A549 (cell line): Measurements from ENCODE around the gene FAM50B. TPM values are rescaled to one million over a fixed set of nuclear protein-coding genes. Genes with fewer than 3 reads are reported as not detected.
"Not testable (repeated sequence)": the region's sequence is repeated elsewhere in the genome, so short reads cannot be mapped to it uniquely, and the experiment has no call there.

Source experiments
- ATAC-seq, 2 experiments: fragments of 200-7000 bp in 1 of 2; fragments of >200 bp in 1 of 2; cut with Nextera tagmentation in 1 of 2; cut with Tn5 transposase in 1 of 2; 3 replicates each; pipeline versions ENCODE4 v1.8.0 to v1.9.1; 2018 to 2020; ENCODE audit warnings: mild to moderate bottlenecking in 1 of 2, moderate library complexity in 1 of 2
- CTCF ChIA-PET: fragments of 300-600 bp; sonication (Branson Sonifier 250); formaldehyde crosslinking; extraction: SDS; loops from one replicate; lab custom pipeline; 2021; ENCODE audit warnings: antibody characterized with exemption, inconsistent platforms; lab: Yijun Ruan, JAX
- POLR2A ChIA-PET: fragments of 350-600 bp; formaldehyde crosslinking; extraction: SDS; loops from one replicate; lab custom pipeline; 2021; ENCODE audit warnings: antibody characterized with exemption, inconsistent platforms; lab: Yijun Ruan, JAX
- DNase-seq, 2 experiments: peaks; one replicate each; pipeline versions ENCODE4 v3.0.0 to v3.0.0-alpha.2; 2011 to 2016; ENCODE audit warnings: low read depth in 1 of 2, low spot score in 1 of 2
- FAIRE-seq: peaks from 2 replicates; lab custom pipeline; 2011; peaks lifted over from hg19 to GRCh38; lab: Jason Lieb, UNC
- H3K27ac ChIP-seq, 2 experiments: fragments of >200 bp; sonication (Bioruptor Twin); formaldehyde crosslinking; 3 replicates each; pipeline ENCODE4 v1.5.1; 2016 to 2017
- H3K4me1 ChIP-seq: fragments of >200 bp; sonication (Bioruptor Twin); formaldehyde crosslinking; 3 replicates; pipeline ENCODE4 v1.6.1; 2016
- H3K4me2 ChIP-seq: fragments of >200 bp; sonication (Bioruptor Twin); formaldehyde crosslinking; 3 replicates; pipeline ENCODE4 v1.6.1; 2016
- H3K4me3 ChIP-seq: fragments of >200 bp; sonication (Bioruptor Twin); formaldehyde crosslinking; 3 replicates; pipeline ENCODE4 v1.5.1; 2016
- H3K9me3 ChIP-seq: fragments of >200 bp; sonication (Bioruptor Twin); formaldehyde crosslinking; 3 replicates; pipeline ENCODE4 v1.6.1; 2016
- BHLHE40 ChIP-seq: IDR thresholded peaks from 2 replicates; pipeline ENCODE4 v1.6.1; 2012; ENCODE audit warnings: low read depth, low read length, inconsistent platforms
- CEBPB ChIP-seq, 2 experiments: fragments of >200 bp in 1 of 2; sonication (Bioruptor Twin) in 1 of 2; formaldehyde crosslinking in 1 of 2; IDR thresholded peaks; 2 replicates each; pipeline ENCODE4 v1.6.1; 2012 to 2016
- CHD2 ChIP-seq: fragments of 150-350 bp; IDR thresholded peaks from 2 replicates; pipeline ENCODE4 v1.6.1; 2014; ENCODE audit warnings: low read length; ENCODE audit not compliant: partially characterized antibody
- E2F6 ChIP-seq: IDR thresholded peaks from 2 replicates; pipeline ENCODE4 v1.6.1; 2012; ENCODE audit warnings: low read depth, borderline replicate concordance
- EHMT2 ChIP-seq: fragments of 200-600 bp; sonication (generic); IDR thresholded peaks from 2 replicates; pipeline ENCODE4 v1.6.1; 2016; ENCODE audit warnings: antibody characterized with exemption, low read depth, mild to moderate bottlenecking, moderate library complexity
- FOSL2 ChIP-seq, 2 experiments: fragments of 450-650 bp in 1 of 2; fragments of >200 bp in 1 of 2; sonication (Bioruptor Twin) in 1 of 2; formaldehyde crosslinking; IDR thresholded peaks; 2 replicates each; pipeline versions ENCODE4 v1.5.0 to v1.6.1; 2016 to 2020; ENCODE audit warnings: mild to moderate bottlenecking in 1 of 2, moderate library complexity in 1 of 2
- HOXB13 ChIP-seq: fragments of 250-450 bp; sonication (Bioruptor Pico); IDR thresholded peaks from 2 replicates; pipeline ENCODE4 v1.5.0; 2020; ENCODE audit warnings: low read depth, mild to moderate bottlenecking, moderate library complexity
- KDM1A ChIP-seq: fragments of 200-600 bp; sonication (generic); IDR thresholded peaks from 2 replicates; pipeline ENCODE4 v1.6.1; 2016; ENCODE audit warnings: low read depth, mild to moderate bottlenecking
- KDM5A ChIP-seq: fragments of 200-600 bp; sonication (generic); IDR thresholded peaks from 2 replicates; pipeline ENCODE4 v1.6.1; 2016; ENCODE audit warnings: antibody characterized with exemption, mild to moderate bottlenecking
- MAFK ChIP-seq: fragments of 450-650 bp; IDR thresholded peaks from 2 replicates; pipeline ENCODE4 v1.6.1; 2014; ENCODE audit not compliant: partially characterized antibody
- MAZ ChIP-seq: fragments of 150-350 bp; IDR thresholded peaks from 2 replicates; pipeline ENCODE4 v1.6.1; 2014; ENCODE audit warnings: antibody characterized with exemption, low read depth, low read length, borderline replicate concordance
- NFE2L2 ChIP-seq: fragments of 150-350 bp; conservative IDR thresholded peaks from 2 replicates; pipeline ENCODE4 v1.6.1; 2014; ENCODE audit warnings: low read length
- POLR2A ChIP-seq: IDR thresholded peaks from 2 replicates; pipeline ENCODE4 v1.6.1; 2012; ENCODE audit warnings: mild to moderate bottlenecking, low read length
- ZC3H11A ChIP-seq: fragments of 450-650 bp; IDR thresholded peaks from 2 replicates; pipeline ENCODE4 v1.6.1; 2014; ENCODE audit warnings: antibody characterized with exemption, mild to moderate bottlenecking
- ZNF302 ChIP-seq: fragments of 250-450 bp; sonication (Bioruptor Pico); IDR thresholded peaks from 2 replicates; pipeline ENCODE4 v1.9.0; 2021; ENCODE audit warnings: inconsistent platforms, mild to moderate bottlenecking, moderate library complexity
- ZSCAN20 ChIP-seq: fragments of 250-450 bp; sonication (Bioruptor Pico); IDR thresholded peaks from 2 replicates; pipeline ENCODE4 v1.8.0; 2022; ENCODE audit warnings: mild to moderate bottlenecking, moderate library complexity
- WGBS: methylation state at CpG from one replicate; pipeline ENCODE4 v1.1.6; 2017; ENCODE audit errors: missing lambda C conversion rate; 5-methylcytosine and 5-hydroxymethylcytosine counted together
- polyA plus RNA-seq, 4 experiments: library from polyadenylated mRNA; depleted of rRNA in 3 of 4; stranded (reverse); fragments of >200 nt; fragmentation: RNase III in 1 of 4; extraction: RNeasy Plus Mini Kit Qiagen cat#74134 plus additional on column Dnase treatment in 1 of 4; gene quantifications; 2 replicates in 3 of 4; 3 replicates in 1 of 4; pipeline ENCODE4 v1.2.3, GENCODE V29; 2011 to 2017
- TF ChIP-seq, protein P1 (sequence below): fragments of 150-350 bp; IDR thresholded peaks from 2 replicates; pipeline ENCODE4 v1.6.1; 2014; ENCODE audit warnings: low read depth, mild to moderate bottlenecking, low read length

FAM50B gene
- polyA plus RNA-seq, 2 of the 4 experiments (the other 2 are of a cell fraction) = 5.1 to 6.4 TPM

GRCh38 chr6:3862038-3862437 is 12.9 kb downstream of the FAM50B start (continued):
- TF ChIP-seq BHLHE40 (no peak), CHD2 (no peak)

DNA sequence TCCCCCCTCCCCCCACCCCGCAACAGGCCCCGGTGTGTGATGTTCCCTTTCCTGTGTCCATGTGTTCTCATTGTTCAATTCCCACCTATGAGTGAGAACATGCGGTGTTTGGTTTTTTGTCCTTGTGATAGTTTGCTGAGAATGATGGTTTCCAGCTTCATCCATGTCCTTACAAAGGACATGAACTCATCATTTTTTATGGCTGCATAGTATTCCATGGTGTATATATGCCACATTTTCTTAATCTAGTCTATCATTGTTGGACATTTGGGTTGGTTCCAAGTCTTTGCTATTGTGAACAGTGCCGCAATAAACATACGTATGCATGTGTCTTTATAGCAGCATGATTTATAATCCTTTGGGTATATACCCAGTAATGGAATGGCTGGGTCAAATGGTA is 14.1 kb downstream of the FAM50B start:
- WGBS = 95% methylated on average over 4 of the region's 5 CpGs
- H3K4me1 ChIP-seq, ATAC-seq, POLR2A ChIA-PET, FAIRE-seq, H3K27ac ChIP-seq, H3K4me3 ChIP-seq, H3K4me2 ChIP-seq, H3K9me3 ChIP-seq, DNase-seq: not testable (repeated sequence)
- CTCF ChIA-PET = interaction anchor here (2.8 kb wide), 1 partner anchor 14 kb away, joined by 19 read pairs; the partner anchor contains the start of gene FAM50B

DNA sequence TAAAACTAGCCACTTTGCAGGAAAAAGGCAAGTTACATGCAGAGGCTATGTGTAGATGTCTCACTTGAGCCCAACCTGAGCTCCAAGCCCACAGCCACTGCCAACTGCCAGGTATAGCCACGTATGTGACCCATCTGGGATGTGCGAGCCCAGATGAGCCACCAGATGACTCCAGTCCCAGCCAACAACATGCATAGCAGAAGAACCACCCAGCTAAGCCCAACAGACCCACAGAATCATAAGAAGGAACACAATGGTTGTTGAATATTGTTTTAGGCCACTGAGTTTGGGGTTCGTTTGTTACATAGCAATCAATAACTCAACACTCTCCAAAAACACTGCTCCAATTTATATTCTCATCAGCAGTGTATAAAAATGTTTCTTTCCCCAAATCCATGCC is 16.3 kb downstream of the FAM50B start:
- WGBS = 53% methylated on average over 1 of the region's 3 CpGs
- no peak for FAIRE-seq

GRCh38 chr6:3867641-3868502 is 18.7 kb downstream of the FAM50B start:
- WGBS = 91% methylated on average over 10 of the region's 10 CpGs
- no peak for ATAC-seq
- FAIRE-seq = no peak
- Histone ChIP-seq H3K4me3 (no peak overlapping the region), H3K4me2 (no peak overlapping the region), H3K4me1 (peaks cover 31% of the 10 kb centered on the region), H3K9me3 (no peaks in the 10 kb centered on the region), H3K27ac (peak overlapping the region; percentile 1 to 71; a peak in 5 of 6 replicates)
- ChIA-PET POLR2A (no interaction called here), CTCF (interaction anchor here (0.9 to 1.5 kb wide), 7 partner anchors 17 to 123 kb away, joined by 3 to 6 read pairs (median 3); partner anchors contain the start of gene FAM50B)
- TF ChIP-seq FOSL2 (IDR thresholded peaks at IDR 0.05) (no peak), FOSL2 (CRISPR knock-in tag; IDR thresholded peaks at IDR 0.05) (no peak), CHD2 (no peak), POLR2A (no peak), MAZ (no peak), EHMT2 (no peak), ZNF302 (CRISPR knock-in tag) (no peak), HOXB13 (CRISPR knock-in tag) (no peak)
- TF ChIP-seq, protein P1, sequence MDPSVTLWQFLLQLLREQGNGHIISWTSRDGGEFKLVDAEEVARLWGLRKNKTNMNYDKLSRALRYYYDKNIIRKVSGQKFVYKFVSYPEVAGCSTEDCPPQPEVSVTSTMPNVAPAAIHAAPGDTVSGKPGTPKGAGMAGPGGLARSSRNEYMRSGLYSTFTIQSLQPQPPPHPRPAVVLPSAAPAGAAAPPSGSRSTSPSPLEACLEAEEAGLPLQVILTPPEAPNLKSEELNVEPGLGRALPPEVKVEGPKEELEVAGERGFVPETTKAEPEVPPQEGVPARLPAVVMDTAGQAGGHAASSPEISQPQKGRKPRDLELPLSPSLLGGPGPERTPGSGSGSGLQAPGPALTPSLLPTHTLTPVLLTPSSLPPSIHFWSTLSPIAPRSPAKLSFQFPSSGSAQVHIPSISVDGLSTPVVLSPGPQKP = no peak
- DNase-seq = no peak

More for the DNA sequence above, 16.3 kb downstream of the FAM50B start:
- no peak for ATAC-seq
- ChIA-PET CTCF (no interaction called here), POLR2A (no interaction called here)
- no peaks in the 10 kb centered on the region for H3K9me3 ChIP-seq
- no peak for DNase-seq
- H3K27ac ChIP-seq = no peak overlapping the region
- TF ChIP-seq ZC3H11A = no peak
- TF ChIP-seq ZSCAN20 (CRISPR knock-in tag) = no peak
- no peak for TF ChIP-seq KDM5A
- TF ChIP-seq CEBPB (IDR thresholded peaks at IDR 0.05) = no peak
- TF ChIP-seq E2F6 = no peak
- TF ChIP-seq NFE2L2 = no peak
- no peak for TF ChIP-seq KDM1A
- TF ChIP-seq MAFK = no peak
- no peak overlapping the region for H3K4me3 ChIP-seq
- H3K4me2 ChIP-seq = no peak overlapping the region
- H3K4me1 ChIP-seq = peaks cover 22% of the 10 kb centered on the region
